IPS-15b (cell line): ENCODE data around the gene BCL2L15.

Source experiments
- H3K27me3 ChIP-seq: one replicate; pipeline ENCODE4 v1.6.1; 2013; ENCODE audit warnings: low read length; ENCODE audit not compliant: control insufficient read depth, insufficient read depth
- H3K36me3 ChIP-seq: one replicate; pipeline ENCODE4 v1.6.1; 2013; ENCODE audit warnings: low read length; ENCODE audit not compliant: control insufficient read depth, insufficient read depth
- H3K4me1 ChIP-seq: one replicate; pipeline ENCODE4 v1.6.1; 2013; ENCODE audit warnings: mild to moderate bottlenecking, low read length; ENCODE audit not compliant: control insufficient read depth, insufficient read depth
- H3K4me3 ChIP-seq: one replicate; pipeline ENCODE4 v1.5.1; 2013; ENCODE audit warnings: low read depth, low read length
- H3K9ac ChIP-seq: one replicate; pipeline ENCODE4 v1.6.1; 2013; ENCODE audit warnings: low read depth, mild to moderate bottlenecking, low read length
- H3K9me3 ChIP-seq: one replicate; pipeline ENCODE4 v1.6.1; 2013; ENCODE audit warnings: mild to moderate bottlenecking, low read length; ENCODE audit not compliant: control insufficient read depth, insufficient read depth

BCL2L15 gene

GRCh38 chr1:113928187-113928930 lies 41.0 kb upstream of the BCL2L15 start:
- Histone ChIP-seq H3K4me1 (peaks cover 5% of the 10 kb centered on the region), H3K9me3 (no peaks in the 10 kb centered on the region), H3K27me3 (peaks cover 3% of the 10 kb centered on the region), H3K4me3 (peak overlapping the region; percentile 76), H3K36me3 (no peaks in the 10 kb centered on the region), H3K9ac (peak overlapping the region; percentile 82)

DNA sequence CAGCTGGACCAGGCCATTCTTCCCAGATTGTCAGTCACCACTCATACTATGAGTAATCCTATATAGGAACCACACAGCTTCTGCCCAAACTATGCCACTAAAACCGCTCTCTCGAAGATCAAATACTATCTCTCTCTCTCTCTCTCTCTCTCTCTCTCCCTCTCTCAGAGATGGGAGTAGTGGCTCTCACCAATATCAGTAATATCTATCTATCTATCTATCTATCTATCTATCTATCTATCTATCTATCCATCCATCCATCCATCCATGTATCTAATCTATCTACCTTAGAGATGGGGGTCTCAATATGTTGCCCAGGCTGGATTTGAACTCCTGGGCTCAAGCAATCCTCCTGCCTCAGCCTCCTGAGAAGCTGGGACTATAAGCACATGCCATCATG lies 37.1 kb upstream of the BCL2L15 start:
- Histone ChIP-seq H3K36me3 (no peaks in the 10 kb centered on the region), H3K4me3 (no peak overlapping the region), H3K27me3 (peaks cover 8% of the 10 kb centered on the region), H3K9me3 (no peaks in the 10 kb centered on the region), H3K4me1 (no peaks in the 10 kb centered on the region), H3K9ac (no peak overlapping the region)

- H3K27me3 ChIP-seq = peaks cover 10% of the 10 kb centered on the region
- H3K4me3 ChIP-seq = no peak overlapping the region
- no peaks in the 10 kb centered on the region for H3K4me1 ChIP-seq
- no peaks in the 10 kb centered on the region for H3K9me3 ChIP-seq
- no peaks in the 10 kb centered on the region for H3K36me3 ChIP-seq
- H3K9ac ChIP-seq = no peak overlapping the region
Observed at GRCh38 chr1:113922957-113923356, 35.6 kb upstream of the BCL2L15 start.

DNA sequence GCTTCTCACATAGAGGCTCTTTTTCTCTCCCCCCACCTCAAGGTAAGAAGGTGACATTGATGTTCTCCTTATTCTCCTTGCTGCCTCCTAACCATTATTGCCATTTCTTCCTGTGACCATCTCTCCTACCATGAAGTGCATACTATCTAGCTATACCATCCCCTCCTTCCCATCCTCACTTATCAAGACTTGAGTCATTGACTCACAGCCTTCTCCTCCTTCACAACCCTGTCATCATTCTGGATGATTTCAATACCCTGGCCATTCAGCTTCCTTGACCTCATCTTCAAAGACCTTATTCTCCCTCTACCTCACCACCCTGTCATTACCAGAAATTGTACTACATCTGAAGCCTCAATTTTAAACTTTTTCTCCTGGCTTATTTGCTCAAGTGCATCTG lies 30.9 kb upstream of the BCL2L15 start:
- Histone ChIP-seq H3K27me3 (peaks cover 6% of the 10 kb centered on the region), H3K4me3 (no peak overlapping the region), H3K4me1 (no peaks in the 10 kb centered on the region), H3K9ac (no peak overlapping the region), H3K9me3 (no peaks in the 10 kb centered on the region), H3K36me3 (no peaks in the 10 kb centered on the region)

- no peak overlapping the region for H3K9ac ChIP-seq
- no peaks in the 10 kb centered on the region for H3K4me1 ChIP-seq
- H3K27me3 ChIP-seq = peaks cover 4% of the 10 kb centered on the region
- H3K9me3 ChIP-seq = no peaks in the 10 kb centered on the region
- H3K4me3 ChIP-seq = no peak overlapping the region
- no peaks in the 10 kb centered on the region for H3K36me3 ChIP-seq
Observed at GRCh38 chr1:113917400-113918082, 30.2 kb upstream of the BCL2L15 start.

DNA sequence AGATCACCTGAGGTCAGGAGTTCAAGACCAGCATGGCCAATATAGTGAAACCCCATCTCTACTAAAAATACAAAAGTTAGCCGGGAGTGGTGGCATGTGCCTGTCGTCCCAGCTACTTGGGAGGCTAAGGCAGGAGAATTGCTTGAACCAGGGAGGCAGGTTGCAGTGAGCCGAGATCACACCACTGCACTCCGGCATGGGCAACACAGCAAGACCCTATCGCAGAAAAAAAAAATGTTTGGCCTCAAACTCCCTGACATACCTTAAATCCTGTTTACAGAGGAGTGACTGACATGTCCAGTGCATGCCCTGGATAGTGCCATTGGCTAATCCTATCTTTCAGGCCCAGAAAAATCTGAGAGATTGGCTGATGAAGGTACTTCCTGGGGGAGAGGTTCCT lies 29.6 kb upstream of the BCL2L15 start:
- Histone ChIP-seq H3K4me3 (no peak overlapping the region), H3K9me3 (no peaks in the 10 kb centered on the region), H3K4me1 (no peaks in the 10 kb centered on the region), H3K36me3 (peaks cover under 1% of the 10 kb centered on the region), H3K9ac (no peak overlapping the region), H3K27me3 (peaks cover 3% of the 10 kb centered on the region)

DNA sequence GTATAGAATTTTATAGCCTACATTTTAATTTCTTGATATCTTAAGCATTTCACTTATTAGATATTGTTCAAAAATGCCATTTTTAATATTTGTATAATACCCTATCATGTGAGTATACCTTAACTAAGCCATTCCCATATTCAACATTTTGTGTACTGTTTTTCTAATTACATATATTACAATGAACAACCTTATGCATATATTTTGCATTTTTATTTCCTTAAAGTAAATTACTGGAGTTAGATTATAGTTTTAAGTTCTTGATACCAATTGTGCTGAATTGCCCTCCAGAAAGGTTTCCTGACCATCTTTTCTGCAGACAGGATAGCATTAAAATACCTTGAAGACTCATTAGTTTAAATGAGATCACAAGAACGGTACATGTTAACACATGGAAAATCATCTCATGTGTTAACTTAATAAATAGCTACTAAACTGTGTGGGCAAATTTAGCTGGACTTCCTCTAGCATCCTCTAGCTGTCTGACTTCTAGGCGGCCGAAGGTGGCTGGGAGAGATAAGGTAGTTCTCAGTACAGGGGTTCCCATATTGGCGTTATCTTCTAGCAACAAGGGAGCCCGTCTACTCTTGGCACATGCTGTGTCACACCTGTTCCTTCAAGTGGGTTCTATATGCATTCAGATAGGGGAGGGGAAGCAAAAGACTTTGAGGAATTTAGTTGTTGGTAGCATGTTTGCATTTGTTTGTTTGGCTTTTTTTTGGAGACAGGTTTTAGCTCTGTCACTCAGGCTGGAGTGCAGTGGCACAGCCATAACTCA lies 26.7 kb upstream of the BCL2L15 start:
- Histone ChIP-seq H3K36me3 (peaks cover 12% of the 10 kb centered on the region), H3K4me3 (no peak overlapping the region), H3K27me3 (peaks cover 3% of the 10 kb centered on the region), H3K4me1 (no peaks in the 10 kb centered on the region), H3K9ac (no peak overlapping the region), H3K9me3 (no peaks in the 10 kb centered on the region)

DNA sequence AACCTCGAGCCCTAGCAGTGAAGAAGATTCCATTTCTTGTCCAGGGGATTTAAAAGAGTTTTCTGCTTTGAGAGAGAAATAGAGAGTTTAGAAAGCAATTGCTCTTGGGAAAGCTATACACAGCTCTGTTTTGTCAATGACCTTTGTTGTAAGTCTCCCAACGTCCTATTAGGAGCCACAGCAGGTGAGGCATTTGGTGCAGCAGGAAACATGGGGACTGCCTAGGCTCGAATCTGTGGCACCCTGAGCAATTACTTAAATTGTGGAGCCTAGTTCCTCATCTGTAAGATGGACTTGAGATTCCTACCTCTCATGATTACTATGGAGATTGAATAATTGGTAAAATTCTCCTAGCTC lies 25.9 kb upstream of the BCL2L15 start:
- H3K36me3 ChIP-seq = peaks cover 12% of the 10 kb centered on the region
- no peak overlapping the region for H3K9ac ChIP-seq
- no peaks in the 10 kb centered on the region for H3K9me3 ChIP-seq
- H3K4me1 ChIP-seq = no peaks in the 10 kb centered on the region
- peaks cover 2% of the 10 kb centered on the region for H3K27me3 ChIP-seq
- no peak overlapping the region for H3K4me3 ChIP-seq

GRCh38 chr1:113912594-113913311 lies 25.4 kb upstream of the BCL2L15 start:
- Histone ChIP-seq H3K4me3 (no peak overlapping the region), H3K27me3 (no peaks in the 10 kb centered on the region), H3K4me1 (no peaks in the 10 kb centered on the region), H3K9me3 (no peaks in the 10 kb centered on the region), H3K9ac (no peak overlapping the region), H3K36me3 (peaks cover 12% of the 10 kb centered on the region)

DNA sequence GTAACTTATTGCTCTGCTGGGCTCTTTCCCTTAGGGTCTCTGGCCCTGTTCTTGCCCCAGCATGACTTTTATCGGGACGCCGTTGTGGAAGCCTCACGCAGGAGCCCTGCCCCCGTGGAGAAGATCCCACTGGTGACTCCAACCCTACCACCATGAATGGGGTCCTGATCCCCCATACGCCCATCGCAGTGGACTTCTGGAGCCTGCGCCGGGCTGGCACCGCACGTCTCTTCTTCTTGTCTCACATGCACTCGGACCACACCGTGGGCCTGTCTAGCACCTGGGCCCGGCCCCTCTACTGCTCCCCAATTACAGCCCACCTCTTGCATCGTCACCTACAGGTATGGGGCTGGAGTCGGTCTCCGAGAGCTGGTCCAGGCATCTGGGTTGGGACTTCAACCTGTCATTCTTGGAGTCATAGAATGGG lies 18.1 kb upstream of the BCL2L15 start:
- peak overlapping the region; percentile 81 for H3K4me3 ChIP-seq
- no peaks in the 10 kb centered on the region for H3K27me3 ChIP-seq
- H3K36me3 ChIP-seq = peaks cover 3% of the 10 kb centered on the region
- peak overlapping the region; percentile 38 for H3K9ac ChIP-seq
- no peaks in the 10 kb centered on the region for H3K4me1 ChIP-seq
- H3K9me3 ChIP-seq = no peaks in the 10 kb centered on the region

DNA sequence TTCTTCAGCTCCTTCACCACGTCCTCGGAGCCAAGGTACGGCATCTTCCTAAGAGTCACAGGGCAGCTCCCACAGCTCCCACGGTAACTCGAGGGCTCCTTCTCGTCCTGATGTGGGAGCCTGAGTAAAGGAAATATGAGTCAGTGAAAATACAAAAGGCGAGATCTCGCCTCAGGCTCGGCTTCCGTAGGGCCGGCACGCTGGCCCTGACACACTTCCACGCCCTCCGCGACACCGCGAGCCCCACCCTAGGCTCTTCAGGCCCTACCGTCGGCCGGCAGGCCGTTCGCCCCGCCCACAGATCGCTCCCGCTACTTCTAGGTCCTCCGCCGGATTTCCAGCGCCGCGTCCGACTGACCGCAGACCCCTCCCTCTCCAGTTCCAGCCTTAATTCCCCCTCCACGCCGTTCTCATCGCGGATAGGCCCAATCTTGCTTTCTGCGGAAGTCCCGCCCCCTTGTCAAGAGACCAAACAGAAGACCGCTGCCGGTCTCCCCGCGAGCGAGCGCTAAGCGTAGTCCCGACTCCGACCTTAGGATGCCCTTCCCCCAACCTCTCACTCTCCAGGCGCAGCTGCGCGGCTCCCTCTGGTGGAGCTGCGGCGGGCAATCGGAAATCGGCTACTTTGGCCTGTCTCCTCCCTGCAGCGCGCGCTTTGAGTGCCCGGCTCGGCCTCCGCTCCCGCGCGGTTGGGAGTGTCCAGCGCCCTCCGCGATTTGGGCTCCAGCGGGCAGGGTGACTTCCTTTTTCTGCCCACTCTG lies 17.5 kb upstream of the BCL2L15 start, which contains the start of the genes AP4B1 and DCLRE1B:
Gene AP4B1 (minus strand): TSS at position 126 of the 761 bp plus-strand sequence. CDS start 82 bp downstream, at position 44.
Gene DCLRE1B (plus strand): TSS at position 653 of the 761 bp plus-strand sequence. CDS start 261 bp downstream, outside the sequence.
- H3K36me3 ChIP-seq = peaks cover 3% of the 10 kb centered on the region
- H3K4me1 ChIP-seq = no peaks in the 10 kb centered on the region
- no peaks in the 10 kb centered on the region for H3K9me3 ChIP-seq
- peak within 1 kb of the TSS; percentile 89 for H3K4me3 ChIP-seq
- no peaks in the 10 kb centered on the region for H3K27me3 ChIP-seq
- peak within 1 kb of the TSS; percentile 57 for H3K9ac ChIP-seq
